Endometrium (tissue), 2 donors: ENCODE measurements around the gene SUSD6.

Experiments used
- FAIRE-seq: peaks from 2 replicates; lab custom pipeline; 2012; peaks lifted over from hg19 to GRCh38; lab: Jason Lieb, UNC
- donor health status: control.
- donor health status: control.

Gene SUSD6

GRCh38 chr14:69673578-69674305 is 62.3 kb downstream of the SUSD6 start:
- no peak for FAIRE-seq

DNA sequence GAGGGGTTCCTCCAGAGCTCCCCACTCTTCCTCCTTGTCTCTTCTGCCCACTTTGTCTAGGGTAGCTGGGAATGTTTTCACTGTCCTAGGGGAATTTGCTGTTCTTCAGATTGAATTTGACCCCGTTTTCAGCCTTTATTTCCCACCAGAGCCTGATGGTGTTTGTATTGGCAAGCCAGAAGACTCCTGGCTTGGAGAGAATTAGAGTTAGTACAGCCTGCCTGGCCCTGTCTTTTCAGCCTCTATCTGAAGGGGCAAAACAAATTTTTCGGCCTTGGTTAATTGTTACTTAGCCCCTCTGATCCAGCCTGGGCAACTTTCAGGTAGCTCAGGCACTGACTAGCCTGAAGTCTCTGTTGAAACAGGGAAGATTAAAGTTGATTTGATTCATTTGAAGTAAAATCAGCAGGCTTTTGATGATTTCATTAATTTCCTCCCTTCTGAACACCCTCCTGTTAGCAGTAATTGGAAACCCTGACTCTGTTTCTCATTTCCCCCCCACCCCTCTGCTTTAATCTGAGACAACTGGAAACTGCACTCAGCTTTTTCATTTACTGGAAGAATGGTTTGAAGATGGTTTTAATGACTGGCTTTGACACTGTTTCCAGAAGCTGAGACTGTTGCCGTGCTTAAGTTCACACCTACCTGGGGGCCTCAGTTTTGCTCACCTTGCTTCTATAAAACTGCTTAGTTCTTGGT is 63.3 kb downstream of the SUSD6 start:
- no peak for FAIRE-seq

DNA sequence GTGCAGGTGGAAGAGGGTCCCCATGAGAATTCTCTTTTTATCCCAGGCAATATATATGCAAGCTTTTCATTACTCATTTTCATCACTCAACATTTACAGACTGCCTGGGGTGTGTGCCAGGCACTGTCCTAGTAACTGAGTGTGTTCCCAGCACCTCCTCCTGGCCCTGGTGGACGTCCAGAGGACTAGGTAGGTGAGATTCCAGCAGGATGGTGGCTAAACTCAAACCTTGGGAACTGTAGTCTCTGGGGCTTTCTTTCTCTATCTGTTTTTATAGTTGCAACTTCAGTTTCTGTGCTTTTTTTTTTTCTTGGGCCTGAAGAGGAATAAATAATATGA is 63.8 kb downstream of the SUSD6 start:
- FAIRE-seq = no peak

- no peak for FAIRE-seq
Measured at GRCh38 chr14:69675877-69676416, 64.6 kb downstream of the SUSD6 start.

DNA sequence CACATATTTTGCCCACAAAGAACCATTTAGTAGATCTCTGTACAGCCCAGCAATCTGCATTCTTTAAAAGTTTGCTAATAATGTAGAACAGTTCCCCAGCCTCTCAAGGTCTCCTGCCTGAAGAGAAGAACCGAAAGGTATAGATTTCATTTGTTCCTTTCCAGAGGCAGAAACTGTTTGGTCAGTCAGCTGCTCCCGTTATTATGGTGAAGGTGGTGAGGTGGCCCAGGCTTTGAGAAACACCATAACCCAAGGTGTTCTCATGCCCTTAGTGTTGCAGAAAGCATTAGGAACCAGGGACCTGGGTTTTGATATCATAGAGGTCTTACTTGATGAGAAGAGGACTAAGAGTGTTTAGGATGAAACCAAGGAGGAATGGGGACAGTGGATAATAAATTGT is 65.3 kb downstream of the SUSD6 start:
- FAIRE-seq = no peak

DNA sequence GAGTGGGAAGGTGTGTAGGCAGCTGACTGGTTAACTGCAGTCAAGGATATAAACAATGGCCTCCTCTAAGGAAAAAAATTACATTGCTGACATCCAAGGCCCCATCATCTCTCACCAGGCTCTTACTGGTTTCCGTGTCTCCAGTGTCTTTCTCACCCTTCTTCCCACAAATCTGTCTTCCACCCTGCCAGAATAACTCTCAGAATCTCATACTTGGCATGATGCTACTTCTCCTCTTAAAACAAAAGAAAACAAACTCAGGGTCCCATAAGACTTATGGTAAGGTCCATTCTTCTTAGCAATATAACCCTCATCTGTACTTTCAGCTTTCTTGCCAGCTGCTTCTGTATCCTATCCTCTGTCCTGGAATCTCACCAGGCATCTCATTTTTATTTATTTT is 68.9 kb downstream of the SUSD6 start:
- FAIRE-seq = no peak

DNA sequence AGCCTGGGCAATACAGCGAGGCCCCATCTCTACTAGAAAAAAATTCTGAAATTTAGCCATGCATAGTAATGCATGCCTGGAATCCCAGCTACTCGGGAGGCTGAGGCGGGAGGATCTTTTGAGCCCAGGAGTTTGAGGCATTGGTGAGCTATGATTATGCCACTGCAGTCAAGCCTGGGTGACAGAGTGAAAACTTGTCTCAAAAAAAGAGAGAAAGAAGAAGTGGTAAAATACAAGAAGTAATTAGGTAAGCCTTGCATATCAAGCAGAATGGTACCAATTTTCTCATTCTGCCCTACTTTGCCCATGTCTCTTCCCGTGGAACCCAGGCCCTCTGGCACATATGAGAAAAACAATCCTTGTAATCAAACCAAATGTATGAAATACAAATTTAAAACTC is 70.7 kb downstream of the SUSD6 start:
- no peak for FAIRE-seq

- FAIRE-seq = no peak
Measured at GRCh38 chr14:69682621-69683263, 71.3 kb downstream of the SUSD6 start.

GRCh38 chr14:69683971-69684370 is 72.6 kb downstream of the SUSD6 start:
- no peak for FAIRE-seq

DNA sequence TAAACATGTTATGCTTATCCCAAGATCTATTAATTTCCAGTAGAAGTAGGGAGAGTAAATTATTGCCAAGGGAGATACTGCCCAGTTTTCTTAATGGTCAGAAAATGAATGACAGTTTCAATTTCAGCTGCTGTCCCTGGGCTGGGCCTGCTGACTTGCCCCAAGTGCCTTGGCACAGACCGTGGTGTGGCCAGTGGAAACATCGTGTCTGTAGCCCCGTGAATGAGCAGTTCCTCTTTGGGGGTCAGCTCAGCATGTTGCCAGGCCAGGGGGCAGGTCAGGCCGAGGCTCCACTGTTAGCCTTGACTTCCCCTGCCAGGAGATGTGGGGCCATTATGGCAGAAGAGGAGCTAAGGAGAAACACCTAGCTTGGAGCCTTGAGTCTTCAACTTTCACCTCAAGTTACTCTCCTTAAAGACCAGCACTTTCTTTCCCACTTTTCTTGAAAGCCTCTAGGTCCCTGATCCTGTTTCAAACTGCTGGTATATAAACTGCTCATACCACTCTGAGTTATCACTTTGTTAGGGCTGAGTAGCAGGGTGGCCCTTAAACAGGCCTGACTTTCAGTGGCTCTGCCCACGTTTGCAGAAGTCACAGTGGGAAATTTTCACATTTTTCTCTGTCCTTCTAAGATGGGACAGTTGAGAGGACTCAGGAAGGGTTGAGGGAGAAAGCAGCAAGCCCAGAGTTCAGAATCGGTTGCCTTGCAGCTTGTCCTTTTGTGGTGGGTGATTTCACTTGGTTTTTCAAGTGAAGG is 73.2 kb downstream of the SUSD6 start:
- no peak for FAIRE-seq

GRCh38 chr14:69685218-69685616 is 73.8 kb downstream of the SUSD6 start:
- no peak for FAIRE-seq

DNA sequence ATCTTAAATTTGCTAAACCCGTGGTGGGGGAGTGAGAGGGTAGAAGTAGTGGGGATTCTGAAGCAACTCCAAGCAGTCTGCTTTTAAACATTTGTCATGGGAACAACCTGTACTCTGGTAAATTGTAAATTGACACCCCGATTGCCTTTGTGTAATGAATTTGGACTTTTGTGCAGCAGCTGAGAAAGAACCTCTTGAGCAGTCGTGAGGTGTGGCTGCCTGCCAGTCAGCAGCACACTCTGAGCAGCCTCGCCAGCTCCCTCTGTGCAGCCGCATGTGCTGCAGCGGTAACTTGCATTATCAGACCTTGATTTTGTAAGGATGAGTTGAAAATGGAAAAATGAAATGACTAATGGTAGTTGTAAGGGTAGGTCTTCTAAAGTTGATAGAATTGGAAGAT is 74.3 kb downstream of the SUSD6 start:
- no peak for FAIRE-seq

GRCh38 chr14:69687606-69688298 is 76.4 kb downstream of the SUSD6 start:
- no peak for FAIRE-seq

DNA sequence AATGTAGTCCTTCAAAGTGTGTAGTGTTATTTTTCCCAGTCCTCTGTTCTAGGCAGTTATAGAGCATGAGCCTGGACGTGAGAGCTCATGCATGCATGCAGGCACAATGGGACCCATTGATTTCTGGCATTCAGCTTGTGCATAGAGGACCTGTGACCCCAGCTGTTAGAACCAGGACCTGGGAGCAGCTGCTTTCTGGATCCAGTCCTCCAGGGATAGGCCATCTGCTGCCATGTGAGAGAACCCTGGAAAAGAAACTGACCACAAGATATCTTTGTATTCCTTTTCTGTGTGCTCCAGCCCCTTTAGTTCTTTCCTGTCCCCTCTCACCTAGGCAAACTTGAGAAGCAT is 76.9 kb downstream of the SUSD6 start:
- no peak for FAIRE-seq

DNA sequence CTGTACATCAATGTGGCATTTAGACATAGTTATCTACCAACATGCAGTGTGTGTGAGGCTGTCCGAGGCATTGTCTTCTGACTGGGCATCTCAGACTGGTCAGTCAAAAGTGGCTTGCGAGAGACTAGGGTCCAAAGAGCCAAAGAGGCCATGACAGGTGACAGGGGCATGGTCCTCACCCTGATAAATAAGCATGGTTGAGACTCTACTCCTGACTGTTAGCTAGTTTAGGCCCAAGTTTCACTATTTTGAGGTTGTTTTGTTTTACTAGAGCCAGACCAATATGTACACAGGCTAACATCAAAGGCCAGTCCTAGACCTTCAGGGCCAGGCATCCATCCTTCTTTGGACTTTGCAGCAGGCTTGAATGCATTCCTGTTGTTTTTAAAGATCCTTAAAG is 78.6 kb downstream of the SUSD6 start:
- FAIRE-seq = no peak

GRCh38 chr14:69692594-69692993 is 81.2 kb downstream of the SUSD6 start:
- no peak for FAIRE-seq

GRCh38 chr14:69693145-69693544 is 81.7 kb downstream of the SUSD6 start:
- FAIRE-seq = no peak

DNA sequence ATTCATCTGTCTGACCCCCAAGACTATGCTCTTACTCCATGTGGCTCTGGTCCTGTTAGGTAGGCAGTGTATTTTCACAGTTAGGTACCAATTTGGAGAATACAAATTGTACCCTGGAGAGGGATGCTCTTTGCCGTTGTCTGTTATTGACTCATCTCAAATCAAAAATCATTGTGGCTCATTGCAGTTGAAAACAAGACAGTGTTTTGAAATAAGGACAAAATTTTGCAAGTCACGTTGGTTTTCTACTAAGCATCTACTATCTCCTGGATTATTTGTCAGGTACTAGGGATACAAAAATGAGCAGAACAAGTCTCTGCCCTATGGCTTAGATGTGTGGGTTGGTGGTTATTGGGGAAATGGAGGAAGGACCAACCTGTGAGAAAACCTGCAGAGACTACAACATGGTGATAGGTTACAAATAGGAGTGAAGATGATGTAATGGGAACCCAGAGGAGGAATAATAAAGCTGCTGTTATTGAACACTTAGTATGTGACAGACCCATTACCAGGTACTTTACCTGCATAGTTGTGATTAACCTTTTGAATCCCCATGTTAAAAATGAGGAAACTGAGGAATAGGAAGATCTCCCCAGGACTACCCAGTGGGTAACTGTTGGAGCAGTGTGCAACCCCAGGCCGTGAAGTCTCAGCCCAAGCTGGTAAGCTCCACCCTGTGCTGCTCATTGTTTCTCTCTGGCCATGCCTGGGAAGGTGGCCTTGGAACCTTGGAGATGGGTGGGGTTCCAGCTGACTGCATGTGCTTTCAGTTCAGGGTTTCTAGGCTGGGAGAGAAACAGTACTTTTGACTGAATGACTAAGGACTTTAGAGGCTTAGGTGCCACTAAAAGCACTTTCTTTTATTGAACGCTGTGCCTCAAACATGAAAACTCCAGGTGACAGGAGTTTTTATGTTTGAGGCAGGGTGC is 82.7 kb downstream of the SUSD6 start:
- no peak for FAIRE-seq

- no peak for FAIRE-seq
Measured at GRCh38 chr14:69694730-69695281, 83.4 kb downstream of the SUSD6 start.
